Measurements from ENCODE around the gene CXCL8. TPM values are rescaled to one million over a fixed set of nuclear protein-coding genes. Genes with fewer than 3 reads are reported as not detected.

CXCL8 gene
- total and polyA plus RNA-seq, 2 of the 8 experiments (the other 6 are each of a cell fraction or from before 2014, with no cell fraction given), result not detected

GRCh38 chr4:73692701-73693100 lies 47.7 kb upstream of the CXCL8 start:
- H3K79me1 ChIP-seq (ENCODE audit: low read depth, low read length), result no peaks in the 10 kb centered on the region
- H3K9me3 ChIP-seq (ENCODE audit: insufficient read depth in 2 of 2, low read depth in 1 of 2, low read length in 1 of 2), result no peaks in the 10 kb centered on the region
- no peak overlapping the region for H3K4me3 ChIP-seq (ENCODE audit: extremely low read depth in 1 of 4, insufficient read depth in 2 of 4, low read depth in 3 of 4, low read length in 4 of 4)
- no peaks in the 10 kb centered on the region for H3K36me3 ChIP-seq (ENCODE audit: control insufficient read depth in 2 of 4, insufficient read depth in 4 of 4, low read length in 3 of 4)
- H3K23ac ChIP-seq (ENCODE audit: insufficient read length), result no peak overlapping the region
- H3K9ac ChIP-seq (replicated peaks in 1 of 4; ENCODE audit: extremely low read depth in 1 of 4, low read depth in 3 of 4, low read length in 3 of 4), result no peak overlapping the region
- no peak overlapping the region for H4K8ac ChIP-seq (ENCODE audit: extremely low read depth, insufficient read depth, low read length)
- no peak overlapping the region for H3K27ac ChIP-seq (ENCODE audit: low read depth, low read length)
- H2BK120ac ChIP-seq (replicated peaks; ENCODE audit: low read depth, low read length), result no peak overlapping the region
- no peaks in the 10 kb centered on the region for H4K20me1 ChIP-seq (replicated peaks in 1 of 2; ENCODE audit: control insufficient read depth in 1 of 2, insufficient read depth in 2 of 2, low read length in 2 of 2)
- no peak overlapping the region for H2BK12ac ChIP-seq (ENCODE audit: low read depth, low read length)
- no peak overlapping the region for H3K56ac ChIP-seq (replicated peaks; ENCODE audit: insufficient read length, low read depth, low read length)
- H3K79me2 ChIP-seq (ENCODE audit: control insufficient read depth in 1 of 2, insufficient read depth in 2 of 2, low read length in 2 of 2), result no peaks in the 10 kb centered on the region
- FAIRE-seq, result no peak
- H2AFZ ChIP-seq (ENCODE audit: low read length), result no peak overlapping the region
- H2AK5ac ChIP-seq (ENCODE audit: low read depth, low read length), result no peak overlapping the region
- H3K18ac ChIP-seq (ENCODE audit: extremely low read depth, low read length), result no peak overlapping the region
- H2BK20ac ChIP-seq (ENCODE audit: low read length), result no peak overlapping the region
- WGBS, 2 experiments (ENCODE audit: extremely low coverage in 1 of 2, insufficient coverage in 1 of 2, insufficient read length in 1 of 2, insufficient replicate concordance in 2 of 2, low coverage in 1 of 2, low lambda C conversion rate in 2 of 2, missing lambda C conversion rate in 1 of 2), result 82% methylated on average over 2 of the region's 2 CpGs; no CpG with 5 or more reads in 1 of the 2 experiments
- no peak overlapping the region for H4K5ac ChIP-seq (ENCODE audit: insufficient read length, low read depth, low read length)
- no peak overlapping the region for H2BK5ac ChIP-seq (ENCODE audit: low read depth, low read length)
- H3K14ac ChIP-seq (ENCODE audit: insufficient read length), result no peak overlapping the region
- no peak overlapping the region for H3K4me2 ChIP-seq (ENCODE audit: insufficient read depth in 1 of 2, low read depth in 2 of 2, low read length in 2 of 2)
- H3K23me2 ChIP-seq (ENCODE audit: low read depth, low read length), result no peaks in the 10 kb centered on the region; the same call in 1 of the 2 replicates
- no peak for DNase-seq (ENCODE audit: low read depth in 1 of 2, low spot score in 2 of 2)
- ChIA-PET POLR2A (ENCODE audit: partially characterized antibody) (no interaction called here), CTCF (ENCODE audit: partially characterized antibody) (interaction anchor here (0.6 to 2.0 kb wide), 4 partner anchors 37 to 272 kb away, joined by 3 to 5 read pairs (median 4); no protein-coding TSS in a partner anchor)
- H3K4ac ChIP-seq (replicated peaks; ENCODE audit: insufficient read length, low read depth, low read length), result no peak overlapping the region
- H4K91ac ChIP-seq (replicated peaks; ENCODE audit: insufficient read length, low read length), result no peak overlapping the region
- no peak overlapping the region for H2BK15ac ChIP-seq (ENCODE audit: low read length)
- H3K4me1 ChIP-seq (replicated peaks in 1 of 4; ENCODE audit: control insufficient read depth in 3 of 4, insufficient read depth in 4 of 4, low read length in 3 of 4), result no peaks in the 10 kb centered on the region
- peaks cover 0 to 1% (median 0%) of the 10 kb centered on the region in 4 experiments; a peak in 1 of 7 replicates for H3K27me3 ChIP-seq (replicated peaks in 1 of 4; ENCODE audit: control insufficient read depth in 3 of 4, extremely low read depth in 1 of 4, insufficient read depth in 3 of 4, low read length in 3 of 4)
- TF ChIP-seq CHD2 (IDR thresholded peaks at IDR 0.05; ENCODE audit: low read length) (no peak), CBX8 (IDR thresholded peaks at IDR 0.05; ENCODE audit: borderline replicate concordance, low read depth, low read length) (no peak), HDAC6 (IDR thresholded peaks at IDR 0.05; ENCODE audit: low read depth, low read length) (no peak), TAF7 (optimal IDR thresholded peaks at IDR 0.05; ENCODE audit: borderline replicate concordance, low read depth, low read length) (no peak), NRF1 (IDR thresholded peaks at IDR 0.05; ENCODE audit: low read depth, low read length) (no peak), TBP (IDR thresholded peaks at IDR 0.05; ENCODE audit: low read depth, low read length) (no peak), CTCF (IDR thresholded peaks at IDR 0.05; ENCODE audit: control extremely low read depth in 1 of 3, insufficient read depth in 1 of 3, low read depth in 1 of 3, low read length in 3 of 3) (no peak), PHF8 (conservative IDR thresholded peaks at IDR 0.05; ENCODE audit: low read depth, low read length) (no peak), FOSL1 (IDR thresholded peaks at IDR 0.05; ENCODE audit: insufficient read depth, low read depth, low read length) (no peak), JUN (IDR thresholded peaks at IDR 0.05; ENCODE audit: low read depth, low read length) (no peak), RBBP5 (IDR thresholded peaks at IDR 0.05; ENCODE audit: borderline replicate concordance, low read depth, low read length) (no peak), RXRA (IDR thresholded peaks at IDR 0.05; ENCODE audit: insufficient read depth, low read depth, low read length) (no peak)

Data from H1 (cell line).